GM12892 (cell line): ENCODE data around the gene RGS5.

Experiments
- POLR2A ChIP-seq: IDR thresholded peaks from 2 replicates; pipeline ENCODE4 v1.6.1; 2011; ENCODE audit warnings: low read depth, low read length, control low read depth
- TAF1 ChIP-seq: IDR thresholded peaks from 2 replicates; pipeline ENCODE4 v1.6.1; 2011; ENCODE audit warnings: low read depth, mild to moderate bottlenecking, control low read depth, low read length, borderline replicate concordance

- TF ChIP-seq POLR2A (no peak), TAF1 (no peak)
Observed at GRCh38 chr1:163170975-163171676, 31.6 kb downstream of the RGS5 start.
